HL-60 (cell line): ENCODE results near the gene ZFAND3.

Experiments used
- DNase-seq, 2 experiments: peaks; one replicate each; pipeline ENCODE4 v3.0.0-alpha.2; 2010 to 2020; ENCODE audit warnings: low read depth in 1 of 2, low spot score in 1 of 2
- H3K27ac ChIP-seq: fragments of 250-450 bp; sonication (Bioruptor Pico); replicated peaks from 2 replicates; pipeline ENCODE4 v1.5.1; 2020; ENCODE audit warnings: mild to moderate bottlenecking, moderate library complexity
- H3K27me3 ChIP-seq: fragments of 250-450 bp; sonication (Bioruptor Pico); 2 replicates; pipeline ENCODE4 v1.5.1; 2021; ENCODE audit warnings: mild to moderate bottlenecking, moderate library complexity; ENCODE audit not compliant: insufficient read depth, poor library complexity, severe bottlenecking
- H3K4me3 ChIP-seq: replicated peaks from 2 replicates; pipeline ENCODE4 v1.5.1; 2011; ENCODE audit warnings: mild to moderate bottlenecking, control low read depth, low read length; ENCODE audit not compliant: insufficient read depth
- CTCF ChIP-seq: IDR thresholded peaks from one replicate; pipeline ENCODE4 v1.5.1; 2011; ENCODE audit warnings: low read length, control low read depth, inconsistent platforms; ENCODE audit not compliant: insufficient read depth
- GABPA ChIP-seq: IDR thresholded peaks from 2 replicates; pipeline ENCODE4 v1.6.1; 2012; ENCODE audit warnings: low read depth
- POLR2AphosphoS5 ChIP-seq: IDR thresholded peaks from 2 replicates; pipeline ENCODE4 v1.6.1; 2012; ENCODE audit warnings: low read depth
- REST ChIP-seq: IDR thresholded peaks from 2 replicates; pipeline ENCODE4 v1.6.1; 2012; ENCODE audit warnings: low read depth; ENCODE audit not compliant: insufficient replicate concordance
- SPI1 ChIP-seq: IDR thresholded peaks from 2 replicates; pipeline ENCODE4 v1.6.1; 2012; ENCODE audit warnings: low read depth, mild to moderate bottlenecking, borderline replicate concordance

Gene ZFAND3

DNA sequence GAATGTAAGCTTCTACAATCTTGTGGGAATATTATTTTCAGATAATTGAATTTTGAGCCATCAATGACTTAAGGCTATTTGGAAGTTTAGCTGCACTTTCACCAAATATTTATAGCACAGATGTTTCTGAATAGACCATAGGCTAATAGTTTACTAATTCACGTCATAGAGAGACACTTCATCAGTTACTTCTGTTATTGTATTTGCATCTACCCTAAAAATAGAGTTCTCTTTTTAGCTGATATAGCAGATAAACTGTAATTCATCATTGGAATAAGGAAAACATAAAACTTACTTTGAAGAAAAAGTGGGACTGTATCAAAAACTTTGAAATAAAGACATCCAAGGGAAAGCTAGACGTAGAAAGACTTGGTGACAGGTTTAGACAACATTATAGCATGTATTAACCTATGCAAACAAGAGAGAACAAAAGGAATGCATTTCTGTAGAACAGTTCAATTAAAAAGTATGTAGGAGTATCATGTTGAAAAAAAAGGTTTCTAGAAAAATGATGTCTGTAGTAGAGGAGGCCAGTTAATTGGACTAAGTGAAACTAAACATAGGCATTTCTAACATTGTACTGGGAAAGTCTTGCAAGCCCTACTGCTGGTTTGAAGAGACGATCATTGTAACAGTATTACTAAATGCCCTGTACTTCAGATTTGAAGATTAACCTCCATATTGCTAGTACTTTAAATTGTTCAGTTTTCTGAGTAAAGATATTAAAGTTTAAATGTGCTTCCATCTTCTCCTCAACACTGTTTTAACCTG is 123.3 kb downstream of the ZFAND3 start:
- DNase-seq, result no peak
- no peak for TF ChIP-seq REST
- Histone ChIP-seq H3K4me3 (no peak overlapping the region), H3K27ac (no peak overlapping the region), H3K27me3 (no peaks in the 10 kb centered on the region)

- Histone ChIP-seq H3K27ac (no peak overlapping the region), H3K4me3 (no peak overlapping the region), H3K27me3 (no peaks in the 10 kb centered on the region)
- TF ChIP-seq REST (no peak), SPI1 (no peak), GABPA (no peak), POLR2AphosphoS5 (no peak), CTCF (no peak)
- no peak for DNase-seq
Measured at GRCh38 chr6:37943436-37944058, 124.0 kb downstream of the ZFAND3 start.

DNA sequence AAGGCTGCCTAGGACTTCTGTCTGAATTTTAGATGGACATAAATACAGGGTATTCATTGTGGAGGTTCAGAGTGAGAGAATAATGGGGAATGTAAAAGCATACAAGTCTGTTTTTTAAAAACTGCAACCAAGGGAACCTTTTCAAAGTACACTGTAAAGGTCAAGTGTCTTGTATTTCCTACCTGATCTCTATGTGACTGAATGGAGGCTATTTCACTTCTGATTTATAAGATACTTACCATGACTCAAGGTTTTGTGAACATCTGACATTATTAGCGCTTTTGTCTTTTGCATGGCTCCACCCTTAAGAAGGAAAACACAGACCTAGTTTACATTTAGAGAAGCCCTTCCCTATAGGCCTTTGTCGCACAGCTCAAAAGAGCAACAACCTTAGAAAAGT is 126.5 kb downstream of the ZFAND3 start:
- DNase-seq, result no peak
- H3K27me3 ChIP-seq, result no peaks in the 10 kb centered on the region
- H3K4me3 ChIP-seq, result no peak overlapping the region
- H3K27ac ChIP-seq, result no peak overlapping the region
- TF ChIP-seq CTCF (no peak), GABPA (no peak), POLR2AphosphoS5 (no peak), SPI1 (no peak), REST (no peak)
